ENCODE results near the gene CABP4. TPM values are rescaled to one million over a fixed set of nuclear protein-coding genes. Genes with fewer than 3 reads are reported as not detected.

CABP4 gene
- total RNA-seq, 1 donor from 2014 or later, result 0.98 TPM

GRCh38 chr11:67505605-67506396 lies 50.6 kb downstream of the CABP4 start:
- peaks cover 0 to 7% of the 10 kb centered on the region in 2 donors for H3K36me3 ChIP-seq
- H3K27ac ChIP-seq, result peak overlapping the region; percentile 94
- H3K9me3 ChIP-seq, result no peaks in the 10 kb centered on the region
- peaks cover 38% of the 10 kb centered on the region for H3K4me1 ChIP-seq
- no peak for TF ChIP-seq POLR2A (IDR thresholded peaks at IDR 0.05)
- TF ChIP-seq CTCF (IDR thresholded peaks at IDR 0.05), result peak; percentile 91 to 96 (median 92)
- peak; percentile 85 to 88 for TF ChIP-seq POLR2AphosphoS5 (IDR thresholded peaks at IDR 0.05; ENCODE audit: insufficient read depth in 1 of 2, low read depth in 1 of 2)
- H3K4me3 ChIP-seq, result peak overlapping the region; percentile 57 to 72
- intact Hi-C loops (cut with DNase I), result loop anchor here (1.0 to 10.0 kb wide), 3 partner anchors 58 to 151 kb away; partner anchors contain the start of gene POLD4
- DNase-seq (ENCODE audit: extremely low spot score in 2 of 2), result peak in 1 of 2 donors; percentile 96
- no peaks in the 10 kb centered on the region for H3K27me3 ChIP-seq

- TF ChIP-seq POLR2A (IDR thresholded peaks at IDR 0.05) (no peak), POLR2AphosphoS5 (IDR thresholded peaks at IDR 0.05; ENCODE audit: insufficient read depth in 1 of 2, low read depth in 1 of 2) (no peak), CTCF (IDR thresholded peaks at IDR 0.05) (no peak)
- H3K4me3 ChIP-seq, result peak overlapping the region in 1 of 2 donors; percentile 72
Observed at GRCh38 chr11:67506426-67507051, 51.4 kb downstream of the CABP4 start.

GRCh38 chr11:67507242-67507863 lies 52.2 kb downstream of the CABP4 start:
- peak overlapping the region; percentile 94 for H3K27ac ChIP-seq

More at GRCh38 chr11:67506426-67507051, 51.4 kb downstream of the CABP4 start:
- peaks cover 0 to 6% of the 10 kb centered on the region in 2 donors for H3K36me3 ChIP-seq
- peak overlapping the region; percentile 94 for H3K27ac ChIP-seq
- H3K9me3 ChIP-seq, result no peaks in the 10 kb centered on the region
- H3K4me1 ChIP-seq, result peaks cover 38% of the 10 kb centered on the region
- intact Hi-C loops (cut with DNase I), result loop anchor here (5.0 to 10.0 kb wide), 2 partner anchors 81 to 152 kb away; partner anchors contain the start of gene POLD4
- no peaks in the 10 kb centered on the region for H3K27me3 ChIP-seq
- no peak for DNase-seq (ENCODE audit: extremely low spot score in 2 of 2)

GRCh38 chr11:67507864-67508485 lies 52.8 kb downstream of the CABP4 start, which contains the start of gene CDK2AP2:
CDK2AP2 (minus strand) TSS chr11:67508162; CDS start chr11:67508082, 80 bp downstream.
- no peaks in the 10 kb centered on the region for H3K27me3 ChIP-seq
- no peaks in the 10 kb centered on the region for H3K36me3 ChIP-seq
- TF ChIP-seq CTCF (IDR thresholded peaks at IDR 0.05) (no peak), POLR2A (IDR thresholded peaks at IDR 0.05) (peak in 1 of 2 donors; percentile 77), POLR2AphosphoS5 (IDR thresholded peaks at IDR 0.05; ENCODE audit: insufficient read depth in 1 of 2, low read depth in 1 of 2) (peak; percentile 55 to 94)
- H3K9me3 ChIP-seq, result no peaks in the 10 kb centered on the region
- peaks cover 38% of the 10 kb centered on the region for H3K4me1 ChIP-seq
- intact Hi-C loops (cut with DNase I), result loop anchor here (1.0 to 10.0 kb wide), 3 partner anchors 79 to 153 kb away; partner anchors contain the start of genes POLD4 and RAD9A
- peak within 1 kb of the TSS; percentile 94 for H3K27ac ChIP-seq
- H3K4me3 ChIP-seq, result peak within 1 kb of the TSS; percentile 65 to 89
- DNase-seq (ENCODE audit: extremely low spot score in 2 of 2), result peak in 1 of 2 donors; percentile 99

More at GRCh38 chr11:67507242-67507863, 52.2 kb downstream of the CABP4 start:
- intact Hi-C loops (cut with DNase I), result loop anchor here (5.0 to 10.0 kb wide), 2 partner anchors 80 to 153 kb away; partner anchors contain the start of gene POLD4
- H3K4me1 ChIP-seq, result peaks cover 38% of the 10 kb centered on the region
- no peaks in the 10 kb centered on the region for H3K36me3 ChIP-seq
- H3K4me3 ChIP-seq, result peak overlapping the region; percentile 65 to 89
- no peak for TF ChIP-seq POLR2A (IDR thresholded peaks at IDR 0.05)
- TF ChIP-seq POLR2AphosphoS5 (IDR thresholded peaks at IDR 0.05; ENCODE audit: insufficient read depth in 1 of 2, low read depth in 1 of 2), result no peak
- no peak for TF ChIP-seq CTCF (IDR thresholded peaks at IDR 0.05)
- H3K27me3 ChIP-seq, result no peaks in the 10 kb centered on the region
- H3K9me3 ChIP-seq, result no peaks in the 10 kb centered on the region
- no peak for DNase-seq (ENCODE audit: extremely low spot score in 2 of 2)
